Left lung (tissue), 10 donors: ENCODE measurements around the gene EVPL. TPM values are rescaled to one million over a fixed set of nuclear protein-coding genes. Genes with fewer than 3 reads are reported as not detected.

Experiments
- ATAC-seq: fragments of 200-7000 bp; cut with Tn5 transposase; one replicate; pipeline ENCODE4 v1.9.1; 2020; ENCODE audit warnings: moderate library complexity
- DNase-seq, 4 donors: peaks; one replicate each; pipeline ENCODE4 v3.0.0-alpha.2; 2013 to 2020
- H3K27ac ChIP-seq, 2 donors: fragments of 200-600 bp; sonication (generic) in 1 of 2; one replicate each; pipeline versions ENCODE4 v1.5.0 to v1.8.0; 2020 to 2021
- H3K27me3 ChIP-seq, 2 donors: fragments of 200-600 bp; sonication (generic) in 1 of 2; one replicate each; pipeline versions ENCODE4 v1.5.0 to v1.8.0; 2020 to 2021
- H3K36me3 ChIP-seq, 2 donors: fragments of 200-600 bp; sonication (generic) in 1 of 2; one replicate each; pipeline versions ENCODE4 v1.5.0 to v1.8.0; 2020 to 2021
- H3K4me1 ChIP-seq, 2 donors: fragments of 200-600 bp; one replicate each; pipeline ENCODE4 v1.8.0; 2021
- H3K4me3 ChIP-seq, 2 donors: fragments of 200-600 bp; sonication (generic) in 1 of 2; one replicate each; pipeline versions ENCODE4 v1.5.0 to v1.8.0; 2020 to 2021; ENCODE audit warnings: mild to moderate bottlenecking in 1 of 2
- H3K9me3 ChIP-seq, 2 donors: fragments of 200-600 bp; sonication (generic) in 1 of 2; one replicate each; pipeline versions ENCODE4 v1.5.0 to v1.8.0; 2020 to 2021
- intact Hi-C, 2 donors: fragments of 100-400 bp; cut with DNase I; formaldehyde crosslinking; loops; one replicate each; pipeline versions ENCODE4 v1.11.2 to v1.14.2; 2022
- polyA plus RNA-seq, 6 donors: library from polyadenylated mRNA; unstranded; fragments of 120-200 nt; gene quantifications; one replicate each; pipeline ENCODE4 v1.2.1, GENCODE V29; 2013; ENCODE audit not compliant: insufficient read length in 6 of 6
- total RNA-seq, 2 donors: library from RNA; stranded (reverse); fragmentation: NEBNext Ultra II Directional; extraction: Animal tissue kit (Norgen Biotek cat#: 25700); gene quantifications; one replicate each; pipeline ENCODE4 v1.2.1, GENCODE V29; 2021
- TF ChIP-seq, protein P1 (sequence below), 2 donors: fragments of 200-600 bp; sonication (generic) in 1 of 2; IDR thresholded peaks; one replicate each; pipeline versions ENCODE4 v1.5.0 to v1.8.0; 2021; ENCODE audit warnings: antibody characterized with exemption in 2 of 2
- donor health status: DM: no; HTN: yes; CAD: no.
- donor health status: DM: no; HTN: no; CAD: no.

The EVPL gene
- total and polyA plus RNA-seq, 8 donors, result 23.3 to 53.1 (median 43.9) TPM

DNA sequence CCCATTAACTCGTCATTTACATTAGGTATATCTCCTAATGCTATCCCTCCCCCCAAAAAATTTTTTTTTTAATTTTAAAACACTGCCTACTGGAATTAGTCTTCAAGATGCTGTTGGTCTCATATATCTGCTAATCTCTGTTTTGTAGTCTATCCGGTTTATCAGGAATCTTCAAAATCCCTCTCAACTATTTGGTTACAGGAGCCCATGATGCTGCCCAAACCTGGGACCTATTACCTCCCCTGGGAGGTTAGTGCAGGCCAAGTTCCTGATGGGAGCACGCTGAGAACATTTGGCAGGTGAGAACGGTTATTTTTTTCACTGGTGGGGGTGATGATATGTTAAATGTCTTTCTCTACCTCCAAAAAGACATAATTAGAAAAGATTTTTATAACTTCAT, 41.1 kb downstream of the EVPL start:
- TF ChIP-seq, protein P1, sequence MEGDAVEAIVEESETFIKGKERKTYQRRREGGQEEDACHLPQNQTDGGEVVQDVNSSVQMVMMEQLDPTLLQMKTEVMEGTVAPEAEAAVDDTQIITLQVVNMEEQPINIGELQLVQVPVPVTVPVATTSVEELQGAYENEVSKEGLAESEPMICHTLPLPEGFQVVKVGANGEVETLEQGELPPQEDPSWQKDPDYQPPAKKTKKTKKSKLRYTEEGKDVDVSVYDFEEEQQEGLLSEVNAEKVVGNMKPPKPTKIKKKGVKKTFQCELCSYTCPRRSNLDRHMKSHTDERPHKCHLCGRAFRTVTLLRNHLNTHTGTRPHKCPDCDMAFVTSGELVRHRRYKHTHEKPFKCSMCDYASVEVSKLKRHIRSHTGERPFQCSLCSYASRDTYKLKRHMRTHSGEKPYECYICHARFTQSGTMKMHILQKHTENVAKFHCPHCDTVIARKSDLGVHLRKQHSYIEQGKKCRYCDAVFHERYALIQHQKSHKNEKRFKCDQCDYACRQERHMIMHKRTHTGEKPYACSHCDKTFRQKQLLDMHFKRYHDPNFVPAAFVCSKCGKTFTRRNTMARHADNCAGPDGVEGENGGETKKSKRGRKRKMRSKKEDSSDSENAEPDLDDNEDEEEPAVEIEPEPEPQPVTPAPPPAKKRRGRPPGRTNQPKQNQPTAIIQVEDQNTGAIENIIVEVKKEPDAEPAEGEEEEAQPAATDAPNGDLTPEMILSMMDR (IDR thresholded peaks at IDR 0.05), result no peak
- Histone ChIP-seq H3K27me3 (no peaks in the 10 kb centered on the region), H3K36me3 (peaks cover 0 to 6% of the 10 kb centered on the region in 2 donors), H3K4me1 (peaks cover 18 to 30% of the 10 kb centered on the region in 2 donors), H3K4me3 (no peak overlapping the region), H3K9me3 (no peaks in the 10 kb centered on the region), H3K27ac (no peak overlapping the region)
- DNase-seq, result no peak
- ATAC-seq, result no peak
- intact Hi-C loops, result no loop called here

DNA sequence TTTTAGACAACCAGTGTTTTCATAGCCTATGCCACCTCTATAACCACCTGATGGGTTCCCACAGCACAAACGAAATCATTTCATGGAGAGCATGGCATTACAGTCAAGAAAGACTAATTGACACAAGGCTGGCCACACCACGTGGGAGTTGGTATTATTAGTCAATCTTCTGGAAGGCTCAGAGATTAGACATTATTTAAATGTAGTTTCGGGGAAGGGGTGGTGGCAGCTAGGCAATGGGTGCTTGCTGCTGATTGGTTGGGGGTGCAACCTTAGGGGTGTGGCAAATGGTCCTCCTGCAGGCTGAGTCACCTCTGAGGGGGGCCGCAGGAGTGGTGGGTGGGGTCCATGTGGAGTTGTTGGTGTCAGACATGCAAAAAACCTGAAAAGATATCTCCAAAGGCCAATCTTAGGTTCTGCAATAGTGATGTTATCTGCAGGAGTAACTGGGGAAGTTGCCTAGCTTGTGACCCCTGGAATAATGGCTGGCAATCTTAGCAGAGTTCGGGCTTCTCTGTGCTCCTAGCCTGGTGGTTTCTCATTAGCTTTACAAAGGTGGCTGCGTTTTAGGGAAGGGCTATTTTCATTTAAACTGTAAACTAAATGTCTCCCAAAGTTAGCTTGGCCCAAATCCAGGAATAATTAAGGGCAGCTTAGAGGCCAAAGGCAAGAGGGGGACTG, 43.5 kb downstream of the EVPL start:
- TF ChIP-seq, protein P1 (IDR thresholded peaks at IDR 0.05), result no peak
- Histone ChIP-seq H3K4me1 (peaks cover 18 to 42% of the 10 kb centered on the region in 2 donors), H3K27me3 (no peaks in the 10 kb centered on the region), H3K36me3 (no peaks in the 10 kb centered on the region), H3K9me3 (no peaks in the 10 kb centered on the region), H3K4me3 (no peak overlapping the region), H3K27ac (peak overlapping the region in 1 of 2 donors; percentile 10)
- intact Hi-C loops, result no loop called here
- ATAC-seq (peak; percentile 5), DNase-seq (peak in 1 of 4 donors; percentile 60)

DNA sequence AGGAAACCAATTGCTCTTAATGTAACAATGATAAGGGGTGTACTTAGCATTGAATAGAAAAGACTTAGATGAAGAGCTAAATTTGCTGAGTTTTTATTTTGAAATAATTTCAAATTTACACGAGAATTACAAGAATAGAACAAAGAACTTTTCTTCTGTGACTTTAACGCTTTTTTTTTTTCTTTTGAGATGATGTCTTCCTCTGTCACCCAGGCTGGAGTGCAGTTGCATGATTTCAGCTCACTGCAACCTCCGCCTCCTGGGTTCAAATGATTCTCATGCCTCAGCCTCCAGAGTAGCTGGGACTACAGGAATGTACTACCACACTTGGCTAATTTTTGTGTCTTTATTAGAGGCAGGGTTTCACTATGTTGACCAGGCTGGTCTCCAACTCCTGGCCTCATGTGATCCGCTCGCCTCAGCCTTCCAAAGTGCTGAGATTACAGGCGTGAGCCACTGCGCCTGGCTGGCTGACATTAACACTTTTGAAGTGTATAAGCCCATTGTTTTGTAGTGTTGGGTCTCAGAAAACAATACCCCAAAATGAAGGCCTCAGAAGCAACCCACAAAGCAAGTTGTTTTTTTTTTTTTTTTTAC, 46.0 kb downstream of the EVPL start:
- peak overlapping the region; percentile 66 to 97 for H3K27ac ChIP-seq
- DNase-seq, result no peak
- no peaks in the 10 kb centered on the region for H3K9me3 ChIP-seq
- peaks cover 36 to 64% of the 10 kb centered on the region in 2 donors for H3K4me1 ChIP-seq
- no peak overlapping the region for H3K4me3 ChIP-seq
- TF ChIP-seq, protein P1 (IDR thresholded peaks at IDR 0.05), result no peak
- peaks cover 0 to 6% of the 10 kb centered on the region in 2 donors for H3K36me3 ChIP-seq
- intact Hi-C loops, result no loop called here
- ATAC-seq, result no peak
- H3K27me3 ChIP-seq, result no peaks in the 10 kb centered on the region

DNA sequence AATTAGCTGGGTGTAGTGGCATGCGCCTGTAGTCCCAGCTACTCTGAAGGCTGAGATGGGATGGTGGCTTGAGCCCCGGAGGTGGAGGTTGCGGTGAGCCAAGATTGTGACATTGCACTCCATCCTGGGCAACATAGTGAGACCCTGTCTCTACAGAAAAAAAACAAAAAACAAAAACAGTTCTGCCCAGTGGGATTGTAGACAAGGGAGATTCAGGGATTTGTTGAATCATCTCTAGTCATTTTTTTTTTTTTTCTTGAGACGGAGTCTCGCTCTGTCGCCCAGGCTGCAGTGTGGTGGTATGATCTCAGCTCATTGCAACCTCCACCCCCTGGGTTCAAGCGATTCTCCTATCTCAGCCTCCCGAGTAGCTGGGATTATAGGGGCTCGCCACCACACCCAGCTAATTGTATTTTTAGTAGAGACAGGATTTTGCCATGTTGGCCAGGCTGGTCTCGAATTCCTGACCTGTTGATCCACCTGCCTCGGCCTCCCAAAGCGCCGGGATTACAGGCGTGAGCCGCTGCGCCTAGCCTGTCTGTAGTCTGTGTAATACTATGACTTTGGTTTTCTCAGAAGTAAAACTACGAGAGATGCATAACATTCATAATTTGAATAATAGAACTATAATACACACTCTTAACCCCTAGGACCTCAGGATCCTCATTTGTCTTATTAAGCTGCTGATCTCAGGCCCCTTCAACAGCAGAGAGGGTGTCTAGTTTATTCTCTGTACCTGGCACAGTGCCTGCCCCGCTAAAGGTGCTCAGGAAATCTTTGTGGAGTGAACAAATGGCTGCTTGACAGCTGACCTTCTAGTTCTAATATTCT, 46.7 kb downstream of the EVPL start:
- peaks cover 0 to 6% of the 10 kb centered on the region in 2 donors for H3K36me3 ChIP-seq
- DNase-seq (no peak), ATAC-seq (no peak)
- H3K27me3 ChIP-seq, result no peaks in the 10 kb centered on the region
- TF ChIP-seq, protein P1 (IDR thresholded peaks at IDR 0.05), result no peak
- peaks cover 39 to 72% of the 10 kb centered on the region in 2 donors for H3K4me1 ChIP-seq
- H3K4me3 ChIP-seq, result peak overlapping the region; percentile 81 to 91
- peak overlapping the region; percentile 97 to 99 for H3K27ac ChIP-seq
- H3K9me3 ChIP-seq, result no peaks in the 10 kb centered on the region
- intact Hi-C loops, result no loop called here
